ENCODE results near the gene SLC26A9.
"Not testable (repeated sequence)": the region's sequence is repeated elsewhere in the genome, so short reads cannot be mapped to it uniquely, and the experiment has no call there.

SLC26A9 gene

DNA sequence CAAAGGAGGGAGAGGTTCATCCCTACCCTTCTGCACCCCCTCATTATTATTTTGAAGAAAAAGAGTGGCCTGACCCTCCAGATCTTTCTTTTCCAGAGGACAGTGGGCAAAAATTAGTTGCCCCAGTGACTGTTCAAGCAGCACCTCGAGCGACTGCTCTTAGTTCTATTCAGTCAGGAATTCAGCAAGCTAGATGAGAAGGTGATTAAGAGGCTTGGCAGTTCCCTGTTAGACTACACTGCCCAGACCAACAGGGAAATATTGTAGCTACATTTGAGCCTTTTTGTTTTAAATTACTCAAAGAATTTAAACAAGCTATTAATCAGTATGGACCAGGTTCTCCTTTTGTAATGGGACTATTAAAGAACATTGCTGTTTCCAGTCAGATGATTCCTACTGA is 51.8 kb downstream of the SLC26A9 start:
- not testable (repeated sequence) for DNase-seq (ENCODE audit: low spot score)

DNA sequence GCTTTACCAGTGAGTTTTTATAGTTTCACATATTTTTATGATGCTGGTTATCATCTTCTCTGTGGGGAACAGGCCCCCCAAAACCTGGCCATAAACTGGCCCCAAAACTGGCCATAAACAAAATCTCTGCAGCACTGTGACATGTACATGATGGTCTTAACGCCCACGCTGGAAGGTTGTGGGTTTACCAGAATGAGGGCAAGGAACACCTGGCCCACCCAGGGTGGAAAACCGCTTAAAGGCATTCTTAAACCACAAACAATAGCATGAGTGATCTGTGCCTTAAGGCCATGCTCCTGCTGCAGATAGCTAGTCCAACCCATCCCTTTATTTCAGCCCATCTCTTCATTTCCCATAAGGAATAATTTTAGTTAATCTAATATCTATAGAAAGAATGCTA is 52.6 kb downstream of the SLC26A9 start:
- not testable (repeated sequence) for DNase-seq (ENCODE audit: low spot score)

DNA sequence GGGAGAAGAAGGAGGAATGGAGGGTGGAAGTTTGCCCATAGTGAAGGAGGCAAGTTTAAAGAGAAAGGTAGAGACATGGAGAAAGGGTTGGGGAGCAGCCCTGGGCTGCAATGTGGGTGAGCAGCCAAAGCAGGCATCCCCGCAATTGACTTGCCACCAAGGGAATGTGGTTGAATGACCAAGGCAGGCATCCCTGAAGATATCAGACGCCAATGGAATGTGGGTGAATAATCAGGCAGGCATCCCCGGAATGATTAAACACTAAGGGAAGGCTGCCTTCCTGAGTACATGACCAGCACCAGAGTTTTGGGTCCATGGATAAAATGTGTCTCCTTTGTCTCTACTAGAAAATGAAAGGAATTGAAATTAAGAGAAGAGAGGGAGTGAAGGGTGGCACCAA is 53.5 kb downstream of the SLC26A9 start:
- DNase-seq (ENCODE audit: low spot score): not testable (repeated sequence)

DNA sequence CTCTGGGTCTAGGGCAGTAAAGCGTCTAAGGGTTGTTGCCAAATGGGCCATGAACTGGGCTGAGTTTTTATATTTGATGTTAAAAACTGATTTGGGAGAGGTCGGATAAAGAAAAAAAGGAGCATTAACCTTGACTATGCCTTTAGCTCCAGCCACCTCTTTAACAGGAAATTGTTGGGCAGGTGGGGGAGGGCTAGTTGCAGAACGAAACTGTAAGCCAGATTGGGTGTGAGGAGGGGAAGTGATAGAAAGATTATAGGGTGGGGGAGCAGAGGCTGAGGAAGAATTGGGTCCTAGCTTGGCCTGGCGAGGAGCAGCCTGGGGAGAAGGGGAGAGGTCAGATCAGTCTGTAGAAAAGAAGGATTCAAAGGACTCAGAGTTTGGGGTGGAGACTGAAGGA is 54.2 kb downstream of the SLC26A9 start:
- not testable (repeated sequence) for DNase-seq (ENCODE audit: low spot score)

DNA sequence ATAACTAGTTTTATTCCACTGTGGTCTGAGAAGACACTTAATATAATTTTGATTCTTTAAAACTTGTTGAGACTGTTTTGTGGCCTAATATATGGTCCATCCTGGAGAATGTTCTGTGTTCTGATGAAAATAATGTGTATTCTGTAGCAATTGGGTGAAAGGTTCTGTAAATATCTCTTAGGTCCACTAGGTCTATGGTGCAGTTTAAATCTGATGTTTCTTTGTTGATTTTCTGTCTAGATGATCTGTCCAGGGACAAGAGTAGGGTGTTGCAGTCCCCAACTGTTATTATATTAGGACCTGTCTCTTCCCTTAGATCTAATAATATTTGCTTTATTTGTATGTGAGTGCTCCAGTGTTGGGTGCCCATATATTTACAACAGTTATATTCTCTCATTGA is 59.5 kb downstream of the SLC26A9 start:
- no peak for DNase-seq (ENCODE audit: low spot score)

DNA sequence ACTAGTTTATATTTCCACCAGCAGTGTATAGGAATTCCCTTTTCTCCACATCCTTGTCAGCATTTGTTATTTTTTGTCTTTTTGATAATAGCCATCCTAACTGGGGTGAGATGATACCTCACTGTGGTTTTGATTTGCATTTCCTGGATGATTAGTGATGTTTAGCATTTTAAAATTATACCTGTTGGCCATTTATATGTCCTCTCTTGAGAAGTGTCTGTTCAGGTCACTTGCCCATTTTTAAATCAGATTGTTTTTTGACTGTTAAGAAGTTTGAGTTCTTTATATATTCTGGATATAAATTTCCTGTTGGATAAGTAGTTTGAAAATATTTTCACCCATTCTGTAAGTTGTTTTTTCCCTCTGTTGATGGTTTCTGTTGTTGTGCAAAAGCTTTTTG is 62.3 kb downstream of the SLC26A9 start:
- DNase-seq (ENCODE audit: low spot score): no peak

DNA sequence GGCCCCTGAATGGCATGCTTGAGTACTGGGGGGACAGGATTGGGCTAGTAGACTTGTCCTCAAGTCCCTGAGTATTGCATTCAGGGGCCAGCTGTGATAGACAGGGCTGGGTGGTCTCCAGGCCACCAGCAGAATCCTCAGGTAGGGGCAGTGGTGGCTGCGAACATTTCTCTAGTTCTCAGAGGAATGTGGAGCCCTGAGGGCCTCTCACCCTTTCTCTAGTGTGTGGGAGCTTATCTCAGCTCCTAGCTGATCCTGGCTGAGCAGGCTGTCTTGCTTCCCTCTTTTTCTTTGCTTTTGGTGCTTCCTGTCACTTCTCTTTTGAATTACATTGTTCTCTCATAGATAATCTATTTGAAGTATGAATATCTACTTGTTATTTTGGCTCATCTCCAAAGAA is 63.3 kb downstream of the SLC26A9 start:
- DNase-seq (ENCODE audit: low spot score): no peak

DNA sequence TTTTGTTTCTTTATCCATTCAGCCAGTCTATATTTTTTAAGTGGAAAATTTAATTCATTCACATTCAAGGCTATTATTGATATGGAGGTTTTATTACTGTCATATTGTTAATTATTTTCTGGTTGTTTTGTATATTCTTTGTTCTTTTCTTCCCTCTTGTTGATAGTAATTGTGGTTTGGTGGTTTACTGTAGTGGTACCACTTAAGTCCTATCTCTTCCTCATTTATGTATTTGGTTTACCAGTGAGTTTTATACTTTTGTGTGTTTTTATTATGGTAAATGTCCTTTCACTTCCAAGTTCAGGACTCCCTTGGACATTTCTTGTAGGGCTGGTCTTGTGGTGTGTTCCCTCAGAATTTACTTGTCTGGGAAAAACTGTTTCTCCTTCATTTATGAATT is 65.2 kb downstream of the SLC26A9 start:
- no peak for DNase-seq (ENCODE audit: low spot score)

DNA sequence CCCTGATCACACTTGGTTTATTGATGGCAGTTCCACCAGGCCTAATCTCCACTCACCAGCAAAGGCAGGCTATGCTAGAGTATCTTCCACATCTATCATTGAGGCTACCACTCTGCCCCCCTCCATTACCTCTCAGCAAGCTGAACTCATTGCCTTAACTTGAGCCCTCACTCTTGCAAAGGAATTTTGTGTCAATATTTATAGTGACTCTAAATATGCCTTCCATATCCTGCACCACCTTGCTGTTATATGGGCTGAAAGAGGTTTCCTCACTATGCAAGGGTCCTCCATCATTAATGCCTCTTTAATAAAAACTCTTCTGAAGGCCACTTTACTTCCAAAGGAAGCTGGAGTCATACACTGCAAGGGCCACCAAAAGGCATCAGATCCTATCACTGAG is 70.1 kb downstream of the SLC26A9 start:
- DNase-seq (ENCODE audit: low spot score): not testable (repeated sequence)

DNA sequence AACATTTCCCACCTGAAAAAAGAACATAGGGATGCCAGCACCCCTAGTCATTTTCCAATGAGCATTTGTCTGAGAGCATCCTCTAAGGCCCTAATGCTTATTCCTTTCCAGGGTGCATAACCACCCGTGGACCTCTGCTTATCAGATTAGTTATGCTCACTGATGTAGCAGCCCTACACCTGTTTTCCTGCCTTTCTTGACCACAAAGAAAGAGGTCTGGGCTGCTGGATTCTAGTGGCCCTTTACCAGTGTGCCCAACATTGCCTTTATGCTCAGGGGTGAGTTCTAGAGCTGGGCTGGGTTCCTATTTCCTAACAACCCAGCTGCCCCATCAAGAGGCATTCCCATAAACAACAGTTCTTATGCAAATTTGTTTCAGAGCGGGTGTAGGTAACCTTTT is 73.0 kb downstream of the SLC26A9 start:
- DNase-seq (ENCODE audit: low spot score): no peak
